Activated T-helper 1 cell treated with anti-CD3 and anti-CD28 coated beads, Interleukin-2, amount 50 U/mL, for 16 hours (primary cell): ENCODE data around the gene APBA2.

Experiments
- DNase-seq, 2 donors: peaks; one replicate each; pipeline ENCODE4 v3.0.0-alpha.2; 2020; ENCODE audit warnings: low read depth in 1 of 2, low spot score in 1 of 2

APBA2 gene

DNA sequence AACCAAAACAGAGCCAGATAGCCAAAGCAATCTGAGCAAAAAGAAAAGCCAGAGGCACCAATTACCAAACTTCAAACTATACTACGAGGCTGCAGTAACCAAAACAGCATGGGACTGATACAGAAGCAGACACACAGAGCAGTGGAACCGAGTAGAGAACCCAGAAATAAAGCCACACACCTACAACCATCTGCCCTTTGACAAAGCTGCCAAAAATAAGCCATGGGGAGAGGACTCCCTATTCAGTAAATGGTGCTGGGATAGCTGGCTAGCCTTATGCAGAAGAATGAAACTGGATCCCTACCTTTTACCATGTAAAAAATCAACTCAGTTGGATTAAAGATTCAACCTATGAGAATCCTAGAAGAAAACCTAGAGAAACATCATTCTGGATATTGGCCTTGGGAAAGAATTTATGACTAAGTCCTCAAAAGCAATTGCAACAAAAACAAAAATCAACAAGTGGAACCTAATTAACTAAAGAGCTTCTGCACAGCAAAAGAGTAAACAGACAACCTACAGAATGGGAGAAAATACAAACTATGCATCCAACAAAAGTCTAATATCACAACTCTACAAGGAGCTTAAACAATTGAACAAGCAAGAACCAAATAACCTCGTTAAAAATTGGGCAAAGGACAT is 95.1 kb downstream of the APBA2 start:
- no peak for DNase-seq

DNA sequence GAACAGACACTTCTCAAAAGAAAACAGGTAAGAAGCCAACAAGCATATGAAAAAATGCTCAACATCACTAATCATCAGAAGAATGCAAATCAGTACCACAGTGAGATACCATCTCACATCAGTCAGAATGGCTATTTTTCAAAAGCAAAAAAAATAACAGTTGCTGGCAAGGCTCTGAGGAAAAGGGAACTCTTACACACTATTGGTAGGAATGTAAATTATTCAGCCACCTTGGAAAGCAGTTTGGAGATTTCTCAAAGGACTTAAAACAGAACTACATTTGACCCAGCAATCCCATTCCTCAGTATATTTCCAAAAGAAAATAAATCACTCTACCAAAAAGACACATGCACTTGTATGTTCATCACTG is 95.6 kb downstream of the APBA2 start:
- no peak for DNase-seq

GRCh38 chr15:28981921-28982320 is 96.1 kb downstream of the APBA2 start:
- DNase-seq = no peak

DNA sequence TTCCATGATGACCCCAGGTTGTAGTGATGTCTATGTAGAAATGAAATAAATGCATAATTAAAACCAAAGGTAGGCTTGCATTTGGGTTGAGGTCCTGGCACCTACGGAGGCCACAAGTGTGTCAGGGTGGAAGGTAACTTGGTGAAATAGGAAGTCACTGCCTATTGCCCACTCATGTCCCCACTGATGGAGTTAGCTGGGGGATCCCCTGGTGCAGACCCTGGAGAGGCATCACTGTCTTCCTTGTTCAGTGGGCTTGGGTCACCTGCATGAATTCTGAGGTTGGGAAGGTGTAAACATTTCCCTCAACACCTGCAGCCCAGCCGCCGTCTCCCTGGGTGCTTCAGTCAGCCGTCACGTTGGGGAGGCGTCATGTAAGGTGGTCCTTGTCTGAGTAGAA is 97.1 kb downstream of the APBA2 start:
- no peak for DNase-seq

- no peak for DNase-seq
Measured at GRCh38 chr15:28983432-28984311, 97.9 kb downstream of the APBA2 start.

DNA sequence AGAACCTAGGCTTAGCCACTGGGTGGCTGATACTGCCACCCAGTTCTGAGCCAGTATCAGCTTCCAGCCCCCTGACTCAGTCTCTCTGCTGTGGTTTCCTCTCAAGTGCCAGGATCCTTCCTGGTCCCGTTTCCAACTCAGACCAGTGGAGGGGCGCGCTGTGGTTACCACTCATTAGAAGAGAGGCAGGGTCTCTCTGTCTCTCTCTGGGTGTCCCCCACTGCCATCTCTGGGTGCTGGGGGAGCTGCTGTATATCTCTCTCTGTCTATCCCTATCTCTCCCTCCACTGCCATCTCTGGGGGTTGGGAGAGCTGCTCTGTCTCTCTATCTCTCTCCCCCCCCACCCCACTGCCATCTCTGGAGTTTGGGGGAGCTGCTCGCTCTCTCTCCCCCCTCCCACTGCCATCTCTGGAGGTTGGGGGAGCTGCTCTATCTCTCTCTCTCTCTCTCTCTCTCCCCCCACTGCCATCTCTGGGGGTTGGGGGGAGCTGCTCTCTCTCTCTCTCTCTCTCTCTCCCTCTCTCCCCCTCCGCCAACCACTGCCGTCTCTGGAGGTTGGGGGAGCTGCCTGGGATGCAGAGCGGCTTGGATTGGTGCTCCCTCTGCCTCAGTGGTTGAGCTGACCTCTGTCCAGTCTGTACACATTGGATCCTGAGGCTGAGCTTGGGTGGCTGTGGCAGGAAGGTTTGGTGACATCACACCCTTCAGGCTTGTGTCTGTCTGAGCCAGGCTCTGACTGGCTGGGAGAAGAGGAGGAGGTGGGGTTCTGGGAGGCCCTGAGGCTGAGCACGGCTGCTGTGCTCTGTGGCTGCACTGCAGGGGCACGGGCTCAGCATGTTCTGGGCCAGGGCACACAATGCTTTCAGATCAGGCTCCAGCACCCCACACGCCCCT is 98.9 kb downstream of the APBA2 start:
- no peak for DNase-seq

GRCh38 chr15:28985316-28985645 is 99.5 kb downstream of the APBA2 start:
- no peak for DNase-seq

DNA sequence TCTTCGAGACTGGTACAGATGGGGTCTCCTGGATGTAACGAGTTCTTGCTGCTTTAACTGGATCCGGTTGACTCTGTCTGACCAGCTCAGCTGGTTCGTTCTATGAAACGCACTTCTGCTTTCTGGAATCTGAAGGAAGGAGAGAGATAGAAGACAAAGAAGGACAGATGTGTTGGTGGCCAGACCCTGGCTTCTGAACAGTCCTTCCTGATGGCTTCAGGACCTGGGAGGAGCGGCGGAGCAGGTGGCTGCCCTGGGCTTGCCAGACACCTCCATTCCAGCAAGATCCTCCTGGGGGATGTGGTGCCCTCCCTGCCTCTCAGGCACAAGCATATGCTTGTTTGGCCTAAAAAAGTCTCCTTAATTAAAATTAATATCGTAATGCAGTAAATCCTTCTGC is 99.9 kb downstream of the APBA2 start:
- no peak for DNase-seq

DNA sequence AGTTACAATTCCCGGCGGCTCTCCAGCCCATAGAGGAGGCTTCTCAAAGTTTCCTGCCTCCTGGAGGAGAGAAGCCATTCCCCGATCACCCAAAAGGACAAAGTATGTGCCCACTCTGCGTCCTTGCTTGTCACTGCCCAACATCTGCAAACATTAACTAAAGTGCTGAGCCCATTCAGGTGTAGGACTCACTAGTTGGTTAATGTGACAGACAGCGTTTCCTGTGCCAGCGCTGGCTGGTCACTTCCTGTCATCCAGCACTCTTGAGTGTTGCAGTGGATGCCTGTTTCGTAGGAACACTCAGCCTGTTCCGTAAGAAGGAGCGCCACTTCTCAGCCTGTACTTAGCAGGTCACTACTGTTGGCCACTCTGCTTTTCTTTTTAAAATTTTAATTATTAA is 100.3 kb downstream of the APBA2 start:
- no peak for DNase-seq

GRCh38 chr15:28986726-28987125 is 101.0 kb downstream of the APBA2 start:
- no peak for DNase-seq

GRCh38 chr15:28987337-28987736 is 101.6 kb downstream of the APBA2 start:
- no peak for DNase-seq

DNA sequence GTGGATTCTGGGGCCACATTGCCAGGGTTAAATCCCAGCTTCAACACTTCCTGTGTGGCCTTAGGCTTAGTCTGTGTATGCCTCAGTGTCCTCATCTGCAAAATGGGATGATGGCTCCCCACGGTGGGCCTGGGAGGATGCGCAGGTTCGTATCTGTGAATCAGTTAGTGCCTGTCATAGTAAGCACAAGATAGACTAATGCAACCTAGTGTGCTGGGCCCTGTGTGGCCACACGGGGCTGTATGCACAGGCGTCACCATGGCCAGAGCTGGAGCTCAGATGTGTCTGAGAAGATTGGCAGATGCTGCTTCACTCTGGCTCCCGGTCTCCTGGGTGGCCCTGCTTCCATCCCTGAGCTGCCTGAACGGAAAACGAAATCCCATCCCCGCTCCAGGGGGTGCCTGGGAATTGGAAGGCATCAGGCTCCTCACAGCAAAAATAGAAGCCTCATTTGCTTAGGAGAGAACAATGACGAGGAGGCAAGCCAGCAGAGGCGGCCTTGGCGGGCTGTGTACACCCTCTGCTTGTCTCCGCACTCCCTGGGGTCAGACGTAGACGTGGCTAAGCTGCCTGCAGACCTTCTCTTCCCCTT is 103.6 kb downstream of the APBA2 start:
- no peak for DNase-seq

- DNase-seq = no peak
Measured at GRCh38 chr15:28989896-28990295, 104.1 kb downstream of the APBA2 start.

GRCh38 chr15:28990390-28990789 is 104.6 kb downstream of the APBA2 start:
- no peak for DNase-seq

DNA sequence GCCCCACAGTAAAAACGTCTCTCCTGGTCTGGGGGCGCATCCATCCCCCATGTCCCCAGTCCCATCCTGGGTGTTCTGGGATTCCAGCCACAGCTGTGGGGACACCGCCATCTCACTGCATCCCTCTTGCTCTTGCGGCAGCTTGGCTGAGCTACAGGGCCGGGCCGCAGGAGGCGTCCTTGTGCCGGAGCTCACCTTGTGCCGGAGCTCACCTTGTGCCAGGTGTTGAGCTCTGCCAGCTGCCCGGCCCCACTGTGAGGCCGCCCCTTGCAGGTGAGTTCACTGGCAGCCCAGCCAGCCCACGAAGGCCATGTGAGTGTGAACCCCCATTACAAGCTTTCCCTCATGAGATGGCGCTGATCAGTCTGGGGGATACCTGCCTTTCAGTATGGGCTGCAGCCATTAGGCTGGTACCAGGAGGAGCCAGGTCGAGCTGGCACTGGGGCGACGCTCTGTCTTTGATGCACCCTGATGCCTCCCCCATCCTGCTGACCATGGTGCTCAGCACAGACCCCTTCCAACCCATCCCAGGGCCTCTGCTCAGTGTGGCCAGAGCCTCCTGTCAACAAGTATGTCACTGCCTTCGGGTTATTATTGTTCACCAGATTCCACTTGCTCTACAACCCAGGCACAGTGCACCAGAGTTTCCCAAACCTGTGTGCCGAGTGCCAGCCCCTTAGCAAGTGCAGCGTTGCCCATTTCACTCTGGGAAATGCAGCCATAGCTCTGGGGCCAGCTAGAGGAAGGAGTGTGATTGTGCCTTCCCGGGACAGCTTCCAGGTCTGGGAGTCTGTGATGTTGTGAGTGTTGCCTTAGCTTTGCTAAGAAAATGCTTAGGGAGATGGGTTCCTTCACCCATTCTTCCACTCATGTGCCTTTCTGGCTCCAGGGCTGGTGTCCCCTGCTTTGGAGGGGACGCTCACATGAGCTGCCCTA is 105.7 kb downstream of the APBA2 start:
- DNase-seq = no peak

- DNase-seq = no peak
Measured at GRCh38 chr15:28992336-28992864, 106.6 kb downstream of the APBA2 start.

- no peak for DNase-seq
Measured at GRCh38 chr15:28993051-28993719, 107.4 kb downstream of the APBA2 start.

- DNase-seq = no peak
Measured at GRCh38 chr15:28993720-28994053, 107.9 kb downstream of the APBA2 start.

DNA sequence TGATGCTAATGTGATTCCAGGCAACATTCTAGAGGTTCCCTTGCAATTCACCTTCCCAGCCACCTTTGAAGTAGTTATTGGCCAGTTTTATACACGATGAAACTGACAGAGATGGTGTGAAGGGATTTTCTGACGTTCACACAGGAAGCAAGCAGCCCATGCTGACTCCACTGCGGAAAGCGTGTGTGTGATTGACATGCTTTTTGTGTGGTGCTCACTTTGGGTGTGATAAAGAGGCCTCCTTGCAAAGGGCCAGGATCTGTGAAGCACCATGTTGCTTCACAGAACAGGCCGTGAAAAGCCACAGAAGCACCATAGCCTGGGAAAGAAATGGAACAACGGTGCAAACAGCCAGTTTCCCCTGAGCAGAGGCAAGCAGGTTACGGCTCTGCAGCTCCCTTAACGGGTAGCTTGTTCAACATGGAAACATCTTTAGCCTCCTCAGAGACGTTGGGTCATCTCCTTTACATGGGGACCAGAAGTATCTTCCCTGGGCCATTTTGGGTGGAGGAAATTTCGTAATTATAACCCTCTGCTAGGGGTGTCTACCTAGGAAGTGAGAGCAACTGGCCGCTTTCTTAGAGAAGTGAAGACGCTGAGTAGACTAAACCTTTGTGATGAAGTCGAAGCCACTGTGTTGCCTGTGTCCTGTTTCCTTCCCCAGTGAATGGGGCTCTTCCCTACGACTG is 108.5 kb downstream of the APBA2 start:
- DNase-seq = peak in 1 of 2 donors; percentile 13
